NCI-H510A (cell line): Measurements from ENCODE around the gene RFFL.
A peak's percentile ranks its signal among the peaks of the same experiment; 100 is the strongest.

Source experiments
- DNase-seq: peaks from one replicate; lab custom pipeline; 2025; lab: John Stamatoyannopoulos, UW

RFFL gene

DNA sequence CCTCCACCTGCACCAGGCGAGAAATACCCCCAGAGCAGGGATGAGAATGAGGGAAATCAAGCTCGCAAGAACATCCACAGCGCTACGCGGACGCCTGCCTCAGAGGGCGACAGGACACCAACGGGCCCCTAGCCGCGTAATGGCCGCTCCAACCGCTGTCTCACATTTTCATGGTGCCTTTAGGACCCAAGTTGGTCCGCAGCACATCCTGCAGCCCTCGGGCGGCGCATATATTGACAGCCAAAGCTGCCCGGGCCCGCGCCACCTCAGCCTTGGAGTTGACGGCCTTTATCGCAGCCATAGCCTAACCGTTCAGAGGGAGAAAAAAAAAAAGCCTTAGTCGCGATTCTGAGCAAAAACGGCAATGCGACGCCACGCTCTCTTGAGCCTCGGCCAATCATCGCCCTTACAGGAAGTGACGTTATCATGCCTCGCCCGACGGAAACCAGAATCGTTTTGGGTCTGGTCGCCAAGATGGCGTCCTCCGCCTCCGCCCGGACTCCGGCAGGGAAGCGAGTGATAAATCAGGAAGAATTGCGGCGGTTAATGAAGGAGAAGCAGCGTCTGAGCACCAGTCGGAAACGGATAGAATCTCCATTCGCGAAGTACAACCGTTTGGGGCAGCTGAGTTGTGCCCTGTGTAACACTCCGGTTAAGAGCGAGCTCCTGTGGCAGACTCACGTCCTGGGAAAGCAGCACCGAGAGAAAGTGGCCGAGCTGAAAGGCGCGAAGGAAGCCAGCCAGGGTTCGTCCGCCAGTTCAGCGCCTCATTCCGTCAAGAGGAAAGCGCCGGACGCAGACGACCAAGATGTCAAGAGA is 102.2 kb downstream of the RFFL start, which contains the start of the genes CCT6B and ZNF830:
Gene CCT6B (minus strand): TSS at position 368 of the 819 bp plus-strand sequence. CDS start 67 bp downstream, at position 301.
Gene ZNF830 (plus strand): TSS at position 448 of the 819 bp plus-strand sequence. CDS start 27 bp downstream, at position 475.
- DNase-seq = peak; percentile 74

DNA sequence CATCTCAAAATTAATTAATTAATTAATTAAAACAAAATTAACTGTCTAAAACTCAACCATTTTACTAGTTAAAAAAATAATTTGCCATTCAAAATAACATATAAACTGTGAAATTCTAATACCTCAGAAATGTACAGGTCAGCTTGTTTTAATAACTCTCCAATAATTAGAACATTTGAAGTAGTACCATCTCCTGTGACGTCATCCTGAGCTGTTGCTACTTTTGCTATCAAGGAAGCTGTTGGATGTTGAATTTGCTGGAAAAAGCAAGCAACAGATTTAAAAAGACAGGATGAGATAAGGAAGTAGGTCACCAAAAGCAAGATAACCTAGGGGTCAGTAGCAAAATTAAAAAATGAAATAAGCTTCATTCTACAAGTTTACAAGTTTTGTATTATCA is 105.1 kb downstream of the RFFL start:
- no peak for DNase-seq
